HTERT RPE-1 (cell line): Measurements from ENCODE around the gene FTL.

Experiments
- in situ Hi-C: fragments of 300-500 bp; cut with MboI; formaldehyde crosslinking; loops from 4 replicates; pipeline ENCODE4 v1.14.3; 2020; ENCODE audit warnings: low sequenced_read_pairs

FTL gene

GRCh38 chr19:48964205-48965039, 687 bp upstream of the FTL start:
- in situ Hi-C loops: no loop called here

- in situ Hi-C loops: no loop called here
These were observed 864 bp downstream of the FTL start for GRCh38 chr19:48965806-48966540.

DNA sequence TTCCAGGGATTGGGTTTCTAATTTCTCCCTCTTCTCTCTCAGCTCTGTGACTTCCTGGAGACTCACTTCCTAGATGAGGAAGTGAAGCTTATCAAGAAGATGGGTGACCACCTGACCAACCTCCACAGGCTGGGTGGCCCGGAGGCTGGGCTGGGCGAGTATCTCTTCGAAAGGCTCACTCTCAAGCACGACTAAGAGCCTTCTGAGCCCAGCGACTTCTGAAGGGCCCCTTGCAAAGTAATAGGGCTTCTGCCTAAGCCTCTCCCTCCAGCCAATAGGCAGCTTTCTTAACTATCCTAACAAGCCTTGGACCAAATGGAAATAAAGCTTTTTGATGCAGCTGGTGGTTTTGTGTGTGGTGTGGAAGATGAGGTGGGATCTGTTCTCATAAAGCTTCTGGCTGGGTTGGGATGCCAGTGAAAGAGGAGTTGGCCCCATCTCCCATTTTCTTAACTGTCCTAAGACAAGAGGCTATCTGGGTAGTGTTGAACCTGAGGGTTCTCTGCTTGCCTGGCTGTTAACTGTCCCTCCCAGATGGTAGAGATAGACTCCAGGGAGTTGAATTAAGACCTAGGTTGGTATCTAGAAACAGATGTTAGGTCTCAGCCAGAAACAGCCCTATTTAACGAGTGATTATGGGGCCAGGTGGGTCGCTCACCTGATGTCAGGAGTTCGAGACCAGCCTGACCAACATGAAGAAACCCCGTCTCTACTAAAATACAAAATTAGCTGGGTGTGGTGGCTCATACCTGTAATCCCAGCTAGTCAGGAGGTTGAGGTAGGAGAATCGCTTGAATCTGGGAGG, 1.6 kb downstream of the FTL start:
- in situ Hi-C loops: no loop called here

- in situ Hi-C loops: no loop called here
These were observed 2.5 kb downstream of the FTL start for GRCh38 chr19:48967346-48968178.

GRCh38 chr19:48968179-48968661, 3.1 kb downstream of the FTL start:
- in situ Hi-C loops: no loop called here

DNA sequence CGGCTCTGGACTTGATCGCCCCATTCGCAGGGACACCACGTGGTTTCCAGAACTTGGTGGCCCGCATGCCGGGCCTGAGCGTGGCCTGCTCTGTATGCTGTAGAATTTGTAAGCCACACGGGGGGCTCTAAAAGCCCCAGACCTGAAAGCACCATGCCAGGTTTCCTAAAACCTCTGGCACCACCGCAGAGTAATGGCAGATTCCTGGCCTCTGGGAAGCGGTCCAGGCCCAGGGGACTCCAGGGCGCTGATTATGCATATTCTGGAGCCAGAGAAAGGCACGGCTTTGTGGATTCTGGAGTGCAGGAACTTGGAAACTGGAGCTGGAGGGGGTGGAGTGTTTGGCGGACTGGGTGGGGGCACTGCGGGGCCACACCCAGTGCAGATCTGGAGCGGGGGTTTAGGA, 3.7 kb downstream of the FTL start:
- in situ Hi-C loops: no loop called here

DNA sequence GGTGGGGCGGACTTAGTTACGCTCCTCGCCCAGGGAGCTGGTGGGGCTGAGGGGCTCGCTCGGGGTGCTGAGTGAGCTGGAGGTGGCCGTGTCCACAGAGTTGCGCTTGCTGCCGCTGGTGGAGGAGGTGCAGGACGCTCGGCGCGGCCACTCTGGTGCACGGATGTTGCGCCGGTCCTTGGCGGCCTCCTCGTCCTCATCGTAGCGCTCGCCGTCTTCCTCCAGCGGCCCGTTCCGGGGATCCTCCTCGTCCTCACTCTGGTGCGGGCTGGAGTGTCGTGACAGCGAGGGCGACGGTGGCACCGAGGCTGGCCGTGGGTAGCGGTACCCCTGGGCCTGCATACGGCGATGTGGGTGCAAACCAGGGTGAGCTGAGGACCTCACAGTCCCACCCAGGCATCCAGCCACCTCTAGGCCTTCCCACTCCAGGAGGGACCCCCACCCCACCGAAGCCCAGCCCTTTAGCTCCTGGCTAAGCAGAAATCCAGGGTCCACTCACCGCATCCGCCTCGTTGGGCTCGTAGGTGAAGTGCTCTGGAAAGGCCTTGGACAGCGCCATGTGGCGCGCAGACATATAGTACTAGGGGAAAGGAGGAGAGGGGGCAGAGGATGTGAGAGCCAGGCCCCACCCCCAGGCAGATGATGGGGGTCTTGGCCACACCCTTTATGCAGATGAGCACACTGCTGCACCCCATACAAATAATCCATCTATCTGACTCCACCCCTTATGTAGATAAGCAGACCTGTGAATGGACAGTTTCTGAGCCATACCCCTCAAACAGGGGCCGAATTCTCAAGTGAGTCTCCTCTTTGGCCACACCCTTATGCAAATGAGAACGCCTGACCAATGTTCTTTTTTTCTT, 4.4 kb downstream of the FTL start:
- in situ Hi-C loops: no loop called here

GRCh38 chr19:48970139-48970766, 5.1 kb downstream of the FTL start:
- in situ Hi-C loops: no loop called here

GRCh38 chr19:48970923-48971395, 5.8 kb downstream of the FTL start:
- in situ Hi-C loops: no loop called here

- in situ Hi-C loops: no loop called here
These were observed 11.1 kb downstream of the FTL start for GRCh38 chr19:48975947-48976847.

DNA sequence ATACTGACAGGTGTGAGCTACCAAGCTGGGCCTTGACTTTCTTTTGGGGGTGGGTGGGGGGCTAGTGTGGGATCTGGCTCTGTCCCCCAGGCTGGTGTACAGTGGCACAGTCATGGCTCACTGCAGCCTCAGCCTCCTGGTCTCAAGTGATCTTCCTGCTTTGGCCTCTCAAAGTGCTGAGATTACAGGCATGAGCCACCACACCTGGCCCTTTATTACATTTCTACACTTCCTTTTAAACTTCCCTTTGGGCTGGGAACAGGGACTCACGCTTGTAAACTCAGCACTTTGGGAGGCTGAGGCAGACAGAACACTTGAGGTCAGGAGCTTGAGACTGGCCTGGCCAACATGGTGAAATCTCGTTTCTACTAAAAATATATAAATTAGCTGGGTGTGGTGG, 12.0 kb downstream of the FTL start:
- in situ Hi-C loops: no loop called here

DNA sequence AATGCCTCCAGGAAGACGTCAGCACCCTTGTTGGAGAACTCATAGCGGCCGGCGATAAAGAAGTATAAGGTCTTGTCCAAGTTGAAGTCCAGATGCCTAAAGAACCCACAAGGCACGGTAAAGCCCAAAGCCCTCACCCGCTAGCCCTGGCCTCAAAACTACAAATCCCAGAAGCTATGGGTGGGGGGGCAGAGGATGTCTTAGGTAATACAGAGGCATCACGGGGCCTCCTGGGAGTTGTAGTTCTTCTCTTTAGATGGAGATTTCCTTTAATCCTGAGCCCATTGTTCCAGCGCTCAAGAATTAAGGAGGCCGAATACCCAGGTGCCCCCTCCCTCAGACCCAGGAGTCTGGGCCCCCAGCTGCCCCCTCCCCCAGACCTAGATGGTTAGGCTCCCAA, 17.2 kb downstream of the FTL start:
- in situ Hi-C loops: no loop called here

DNA sequence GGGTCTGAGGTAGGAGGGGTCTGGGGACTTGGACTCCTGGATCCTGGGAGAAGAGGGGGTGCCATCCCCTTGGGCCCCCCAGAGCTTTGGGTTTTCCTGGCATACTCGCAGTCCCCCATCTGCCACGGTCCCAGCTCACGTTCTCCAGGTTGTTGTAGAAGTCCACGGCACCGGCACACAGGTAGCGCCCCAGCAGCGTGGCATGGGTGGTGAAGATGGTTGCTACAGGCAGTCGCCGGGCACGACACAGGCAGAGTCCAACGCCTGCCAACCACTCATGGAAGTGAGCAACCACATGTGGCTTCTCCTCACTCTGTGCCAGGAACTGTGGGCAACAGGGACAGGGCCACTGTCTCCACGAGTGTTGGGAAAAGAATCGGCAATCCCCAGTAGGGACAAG, 20.6 kb downstream of the FTL start:
- in situ Hi-C loops: no loop called here

- in situ Hi-C loops: no loop called here
These were observed 21.1 kb downstream of the FTL start for GRCh38 chr19:48986211-48986610.

DNA sequence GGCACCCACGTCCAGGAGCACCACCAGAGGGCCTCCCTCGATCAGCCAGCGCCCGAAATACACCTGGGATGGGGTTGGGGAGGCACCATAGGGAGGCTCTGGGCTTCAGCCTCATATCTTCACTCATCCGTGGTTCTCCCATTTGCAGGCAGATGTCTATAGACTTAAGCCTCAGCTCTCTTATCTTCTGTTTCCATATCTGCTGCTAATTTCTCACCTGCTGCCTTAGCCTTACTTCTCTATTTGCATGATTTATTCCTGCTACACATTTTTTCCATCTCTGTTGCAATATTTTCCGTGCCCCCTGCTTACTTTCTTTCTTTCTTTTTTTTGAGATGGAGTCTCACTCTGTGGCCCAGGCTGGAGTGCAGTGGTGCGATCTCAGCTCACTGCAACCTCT, 22.2 kb downstream of the FTL start:
- in situ Hi-C loops: no loop called here

DNA sequence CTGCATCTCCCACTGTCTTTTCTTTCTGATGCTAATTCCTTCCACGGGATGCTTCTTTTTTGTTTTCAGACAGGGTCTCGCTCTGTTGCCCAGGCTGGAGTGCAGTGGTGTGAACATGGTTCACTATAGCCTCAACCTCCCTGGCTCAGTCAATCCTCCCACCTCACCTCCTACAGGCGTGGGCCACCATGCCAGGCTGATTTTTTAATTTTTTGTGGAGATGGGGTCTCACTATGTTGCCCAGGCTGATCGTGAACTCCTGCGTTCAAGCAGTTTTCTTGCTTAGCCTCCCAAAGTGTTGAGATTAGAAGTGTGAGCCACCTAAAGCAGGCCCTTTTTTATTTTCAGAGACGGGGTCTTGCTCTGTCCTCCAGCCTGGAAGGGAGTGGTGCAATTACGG, 23.2 kb downstream of the FTL start:
- in situ Hi-C loops: no loop called here

GRCh38 chr19:48988860-48989259, 23.8 kb downstream of the FTL start:
- in situ Hi-C loops: no loop called here

- in situ Hi-C loops: no loop called here
These were observed 24.7 kb downstream of the FTL start for GRCh38 chr19:48989701-48990291.
